Chondrocyte (in vitro differentiated cells): Measurements from ENCODE around the gene SHBG. TPM values are rescaled to one million over a fixed set of nuclear protein-coding genes. Genes with fewer than 3 reads are reported as not detected.
"Not testable (repeated sequence)": the region's sequence is repeated elsewhere in the genome, so short reads cannot be mapped to it uniquely, and the experiment has no call there.

Experiments
- DNase-seq: peaks from one replicate; pipeline ENCODE4 v3.0.0; 2021; ENCODE audit warnings: mixed read lengths, low spot score
- H3K27ac Mint-ChIP-seq: one replicate; pipeline ENCODE4 v1.8.0; 2021; ENCODE audit warnings: mild to moderate bottlenecking, moderate library complexity, mixed read lengths; ENCODE audit not compliant: unreplicated experiment
- H3K27me3 Mint-ChIP-seq: 2 replicates; pipeline ENCODE4 v1.8.0; 2021; ENCODE audit warnings: low read depth, mixed read lengths
- H3K36me3 Mint-ChIP-seq: 2 replicates; pipeline ENCODE4 v1.8.0; 2021; ENCODE audit warnings: low read depth, mixed read lengths
- H3K4me1 Mint-ChIP-seq: 2 replicates; pipeline ENCODE4 v1.8.0; 2021; ENCODE audit warnings: low read depth, mild to moderate bottlenecking, mixed read lengths
- H3K4me3 Mint-ChIP-seq: one replicate; pipeline ENCODE4 v1.8.0; 2021; ENCODE audit warnings: mild to moderate bottlenecking, moderate library complexity, mixed read lengths; ENCODE audit not compliant: unreplicated experiment
- H3K9me3 Mint-ChIP-seq: 2 replicates; pipeline ENCODE4 v1.8.0; 2021; ENCODE audit warnings: low read depth, mixed read lengths
- CTCF ChIP-seq: fragments of 200-600 bp; sonication (generic); IDR thresholded peaks from 2 replicates; pipeline ENCODE4 v1.5.0; 2021; ENCODE audit warnings: antibody characterized with exemption, mild to moderate bottlenecking, moderate library complexity
- total RNA-seq: library from RNA; stranded (reverse); gene quantifications from 3 replicates; pipeline ENCODE4 v1.2.1, GENCODE V29; 2021

SHBG gene
- total RNA-seq, 1 donor from 2014 or later = 1.2 TPM

- Mint-ChIP-seq H3K9me3 (no peaks in the 10 kb centered on the region), H3K27ac (no peak overlapping the region), H3K27me3 (no peaks in the 10 kb centered on the region), H3K4me3 (no peak overlapping the region), H3K4me1 (no peaks in the 10 kb centered on the region), H3K36me3 (no peaks in the 10 kb centered on the region)
- no peak for TF ChIP-seq CTCF
- no peak for DNase-seq
Measured at GRCh38 chr17:7633093-7633492, 3.2 kb downstream of the SHBG start.

- Mint-ChIP-seq H3K27ac (no peak overlapping the region), H3K9me3 (no peaks in the 10 kb centered on the region), H3K4me1 (no peaks in the 10 kb centered on the region), H3K4me3 (no peak overlapping the region), H3K27me3 (peaks cover 1% of the 10 kb centered on the region), H3K36me3 (no peaks in the 10 kb centered on the region)
- peak; percentile 75 for TF ChIP-seq CTCF
- no peak for DNase-seq
Measured at GRCh38 chr17:7634384-7634783, 4.4 kb downstream of the SHBG start.

GRCh38 chr17:7636163-7636562 lies 6.2 kb downstream of the SHBG start:
- DNase-seq = no peak
- peaks cover 2% of the 10 kb centered on the region for H3K27me3 Mint-ChIP-seq
- no peak overlapping the region for H3K27ac Mint-ChIP-seq
- no peaks in the 10 kb centered on the region for H3K4me1 Mint-ChIP-seq
- TF ChIP-seq CTCF = no peak
- H3K4me3 Mint-ChIP-seq = no peak overlapping the region
- H3K36me3 Mint-ChIP-seq = no peaks in the 10 kb centered on the region
- H3K9me3 Mint-ChIP-seq = no peaks in the 10 kb centered on the region

GRCh38 chr17:7640783-7641182 lies 10.8 kb downstream of the SHBG start:
- DNase-seq = no peak
- no peak for TF ChIP-seq CTCF
- no peak overlapping the region for H3K4me3 Mint-ChIP-seq
- H3K9me3 Mint-ChIP-seq = no peaks in the 10 kb centered on the region
- no peaks in the 10 kb centered on the region for H3K36me3 Mint-ChIP-seq
- H3K27ac Mint-ChIP-seq = no peak overlapping the region
- H3K4me1 Mint-ChIP-seq = no peaks in the 10 kb centered on the region
- H3K27me3 Mint-ChIP-seq = peaks cover 8% of the 10 kb centered on the region

GRCh38 chr17:7641635-7642034 lies 11.7 kb downstream of the SHBG start:
- H3K9me3 Mint-ChIP-seq, H3K4me1 Mint-ChIP-seq, H3K4me3 Mint-ChIP-seq, DNase-seq, H3K27me3 Mint-ChIP-seq, H3K36me3 Mint-ChIP-seq, H3K27ac Mint-ChIP-seq: not testable (repeated sequence)

- no peak overlapping the region for H3K27ac Mint-ChIP-seq
- TF ChIP-seq CTCF = no peak
- H3K27me3 Mint-ChIP-seq = peaks cover 10% of the 10 kb centered on the region
- H3K4me1 Mint-ChIP-seq = no peaks in the 10 kb centered on the region
- H3K9me3 Mint-ChIP-seq = no peaks in the 10 kb centered on the region
- no peaks in the 10 kb centered on the region for H3K36me3 Mint-ChIP-seq
- no peak for DNase-seq
- H3K4me3 Mint-ChIP-seq = no peak overlapping the region
Measured at GRCh38 chr17:7644775-7645174, 14.8 kb downstream of the SHBG start.
